NCI-H446 treated with DMSO at 0.1 percent for 48 hours (cell line): ENCODE data around the gene BORCS8.
"Not testable (repeated sequence)": the region's sequence is repeated elsewhere in the genome, so short reads cannot be mapped to it uniquely, and the experiment has no call there.

Source experiments
- DNase-seq: peaks from one replicate; lab custom pipeline; 2025; lab: John Stamatoyannopoulos, UW

BORCS8 gene

GRCh38 chr19:19179548-19180441, 12.2 kb downstream of the BORCS8 start:
- DNase-seq, result no peak

- no peak for DNase-seq
Measured at GRCh38 chr19:19176950-19177349, 15.0 kb downstream of the BORCS8 start.

- DNase-seq, result not testable (repeated sequence)
Measured at GRCh38 chr19:19173243-19173642, 18.7 kb downstream of the BORCS8 start.

- no peak for DNase-seq
Measured at GRCh38 chr19:19171821-19172532, 20.0 kb downstream of the BORCS8 start.

GRCh38 chr19:19170873-19171672, 20.9 kb downstream of the BORCS8 start:
- DNase-seq, result no peak

GRCh38 chr19:19170053-19170872, 21.7 kb downstream of the BORCS8 start, which contains the start of gene MEF2B:
TSS of gene MEF2B (minus strand) at chr19:19170263. CDS start at chr19:19150735, 19,528 bp downstream.
- DNase-seq, result peak; percentile 18

GRCh38 chr19:19169236-19170052, 22.5 kb downstream of the BORCS8 start:
- DNase-seq, result no peak

GRCh38 chr19:19167612-19168011, 24.3 kb downstream of the BORCS8 start:
- DNase-seq, result no peak

GRCh38 chr19:19165396-19165795, 26.6 kb downstream of the BORCS8 start:
- no peak for DNase-seq

GRCh38 chr19:19162495-19162894, 29.5 kb downstream of the BORCS8 start:
- DNase-seq, result no peak

- no peak for DNase-seq
Measured at GRCh38 chr19:19160461-19161035, 31.4 kb downstream of the BORCS8 start.

GRCh38 chr19:19159534-19159933, 32.4 kb downstream of the BORCS8 start:
- DNase-seq, result no peak

- no peak for DNase-seq
Measured at GRCh38 chr19:19157808-19158207, 34.1 kb downstream of the BORCS8 start.

GRCh38 chr19:19155495-19156219, 36.3 kb downstream of the BORCS8 start:
- no peak for DNase-seq

- DNase-seq, result no peak
Measured at GRCh38 chr19:19154768-19155494, 37.0 kb downstream of the BORCS8 start.

GRCh38 chr19:19152668-19153384, 39.1 kb downstream of the BORCS8 start:
- no peak for DNase-seq

- DNase-seq, result no peak
Measured at GRCh38 chr19:19151418-19151817, 40.5 kb downstream of the BORCS8 start.

GRCh38 chr19:19149435-19149834, 42.5 kb downstream of the BORCS8 start:
- no peak for DNase-seq
